HCT116 (cell line): ENCODE results near the gene WDR59. TPM values are rescaled to one million over a fixed set of nuclear protein-coding genes. Genes with fewer than 3 reads are reported as not detected.

ENCODE experiments used
- ATAC-seq: fragments of 200-7000 bp; cut with Tn5 transposase; 2 replicates; pipeline ENCODE4 v1.9.1; 2020; ENCODE audit warnings: mild to moderate bottlenecking, moderate library complexity
- BruUV-seq: library from RNA; stranded (reverse); fragments of 400-500 nt; replicated peaks from 2 replicates; lab custom pipeline; 2021; lab: Mats Ljungman, UMichigan
- CTCF ChIA-PET: fragments of 300-600 bp; sonication (Branson Sonifier 250); formaldehyde crosslinking; loops from one replicate; lab custom pipeline; 2021; ENCODE audit warnings: antibody characterized with exemption; lab: Charles Lee
- POLR2A ChIA-PET: fragments of 300-600, 350-600 bp; sonication (Branson Sonifier 250); formaldehyde crosslinking; loops from one replicate; lab custom pipeline; 2021; ENCODE audit warnings: antibody characterized with exemption; lab: Charles Lee
- RAD21 ChIA-PET, 2 experiments: fragments of 300-600 bp; sonication (Branson Sonifier 250); formaldehyde crosslinking; loops; one replicate each; lab custom pipeline; 2023; ENCODE audit warnings: low total read pairs in 2 of 2; ENCODE audit not compliant: uncharacterized antibody in 2 of 2, unreplicated experiment in 2 of 2, low non-redundant PET in 1 of 2; lab: Charles Lee
- DNase-seq: peaks from one replicate; pipeline ENCODE4 v3.0.0-alpha.2; 2010; ENCODE audit warnings: low read depth, low spot score
- H2AFZ ChIP-seq: fragments of 200-600 bp; shearing (Covaris generic), sonication (generic); 2 replicates; pipeline ENCODE4 v1.6.1; 2017; ENCODE audit warnings: low read depth, mixed run types, mixed read lengths, antibody characterized with exemption, low read length; ENCODE audit not compliant: poor library complexity, severe bottlenecking
- H3K27ac ChIP-seq: 2 replicates; pipeline ENCODE4 v1.5.1; 2012; ENCODE audit warnings: low read depth, low read length
- H3K27me3 ChIP-seq: fragments of 200-600 bp; sonication (generic); 2 replicates; pipeline ENCODE4 v1.6.1; 2016; ENCODE audit warnings: mixed run types, low read length, mixed read lengths; ENCODE audit not compliant: insufficient read depth
- H3K36me3 ChIP-seq, 2 experiments: fragments of 200-500 bp in 1 of 2; fragments of 200-600 bp in 1 of 2; sonication (Bioruptor generic) in 1 of 2; sonication (generic) in 1 of 2; 2 replicates each; pipeline versions ENCODE4 v1.5.1 to v1.6.1; 2014 to 2016; ENCODE audit warnings: low read length in 2 of 2, inconsistent platforms in 1 of 2, mixed read lengths in 1 of 2, mixed run types in 1 of 2; ENCODE audit not compliant: insufficient read depth in 2 of 2, control insufficient read depth in 1 of 2
- H3K4me1 ChIP-seq, 2 experiments: fragments of 200-600 bp in 1 of 2; sonication (generic) in 1 of 2; 2 replicates each; pipeline versions ENCODE4 v1.5.1 to v1.6.1; 2012 to 2017; ENCODE audit warnings: low read length in 2 of 2, inconsistent platforms in 1 of 2, mild to moderate bottlenecking in 1 of 2, mixed read lengths in 1 of 2, mixed run types in 1 of 2, moderate library complexity in 1 of 2; ENCODE audit not compliant: insufficient read depth in 2 of 2, control insufficient read depth in 1 of 2
- H3K4me2 ChIP-seq: fragments of 200-600 bp; sonication (generic); 2 replicates; pipeline ENCODE4 v1.6.1; 2017; ENCODE audit warnings: mixed run types, low read length, mixed read lengths
- H3K4me3 ChIP-seq, 2 experiments: fragments of 200-600 bp in 1 of 2; sonication (generic) in 1 of 2; replicated peaks in 1 of 2; 2 replicates each; pipeline ENCODE4 v1.5.1; 2011 to 2016; ENCODE audit warnings: low read length in 2 of 2, control low read depth in 1 of 2, low read depth in 1 of 2, mild to moderate bottlenecking in 1 of 2, mixed read lengths in 1 of 2, mixed run types in 1 of 2
- H3K79me2 ChIP-seq: fragments of 200-600 bp; sonication (generic); 2 replicates; pipeline ENCODE4 v1.6.1; 2017; ENCODE audit warnings: mild to moderate bottlenecking, mixed run types, low read length, moderate library complexity, mixed read lengths; ENCODE audit not compliant: insufficient read depth
- H3K9ac ChIP-seq: fragments of 200-600 bp; sonication (generic); 2 replicates; pipeline ENCODE4 v1.6.1; 2016; ENCODE audit warnings: low read length, mixed read lengths
- H3K9me2 ChIP-seq: fragments of 200-600 bp; sonication (generic), shearing (Covaris generic); 2 replicates; pipeline ENCODE4 v1.6.1; 2017; ENCODE audit warnings: mixed run types, mild to moderate bottlenecking, moderate library complexity; ENCODE audit not compliant: insufficient read depth
- H3K9me3 ChIP-seq, 2 experiments: fragments of 200-500 bp in 1 of 2; fragments of 200-600 bp in 1 of 2; sonication (Bioruptor generic) in 1 of 2; sonication (generic) in 1 of 2; 2 replicates each; pipeline ENCODE4 v1.6.1; 2014 to 2017; ENCODE audit warnings: low read length in 2 of 2, mixed read lengths in 2 of 2, inconsistent platforms in 1 of 2, low read depth in 1 of 2, mild to moderate bottlenecking in 1 of 2, mixed run types in 1 of 2, moderate library complexity in 1 of 2; ENCODE audit not compliant: control insufficient read depth in 1 of 2, insufficient read depth in 1 of 2
- H4K20me1 ChIP-seq: fragments of 200-600 bp; sonication (generic), shearing (Covaris generic); 2 replicates; pipeline ENCODE4 v1.6.1; 2017; ENCODE audit warnings: mixed run types, mild to moderate bottlenecking, moderate library complexity; ENCODE audit not compliant: insufficient read depth
- ATF3 ChIP-seq: IDR thresholded peaks from 2 replicates; pipeline ENCODE4 v1.6.1; 2012
- CBX3 ChIP-seq: IDR thresholded peaks from 2 replicates; pipeline ENCODE4 v1.6.1; 2012; ENCODE audit warnings: low read depth
- EGR1 ChIP-seq: IDR thresholded peaks from 2 replicates; pipeline ENCODE4 v1.6.1; 2012; ENCODE audit warnings: low read depth
- EZH2 ChIP-seq: fragments of 200-600 bp; sonication (generic); IDR thresholded peaks from 2 replicates; pipeline ENCODE4 v1.6.1; 2017; ENCODE audit warnings: antibody characterized with exemption, mixed run types
- EZH2phosphoT487 ChIP-seq: fragments of 200-600 bp; IDR thresholded peaks from 2 replicates; pipeline ENCODE4 v1.6.1; 2018; ENCODE audit warnings: antibody characterized with exemption, borderline replicate concordance
- POLR2A ChIP-seq: IDR thresholded peaks from 2 replicates; pipeline ENCODE4 v1.7.0; 2011; ENCODE audit warnings: borderline replicate concordance; ENCODE audit not compliant: insufficient read depth, insufficient read length; ENCODE audit errors: extremely low read depth
- SIN3A ChIP-seq: IDR thresholded peaks from 2 replicates; pipeline ENCODE4 v1.6.1; 2012; ENCODE audit warnings: low read depth
- YY1 ChIP-seq: IDR thresholded peaks from 2 replicates; pipeline ENCODE4 v1.6.1; 2011; ENCODE audit warnings: low read length, low read depth, moderate library complexity, mild to moderate bottlenecking; ENCODE audit not compliant: insufficient replicate concordance; ENCODE audit errors: extremely low read depth
- ZNF274 ChIP-seq: fragments of 200-500 bp; sonication (Bioruptor generic); IDR thresholded peaks from 2 replicates; pipeline ENCODE4 v1.6.1; 2014; ENCODE audit warnings: mild to moderate bottlenecking, low read depth, low read length, inconsistent platforms
- intact Hi-C: fragments of 100-400 bp; cut with micrococcal nuclease; formaldehyde crosslinking; loops from 2 replicates; pipeline ENCODE4 v1.10.0; 2022
- total RNA-seq: library from RNA; stranded (reverse); gene quantifications from one replicate; pipeline ENCODE4 v1.2.1, GENCODE V29; 2021; ENCODE audit not compliant: unreplicated experiment
- TF ChIP-seq, protein P1 (sequence below): IDR thresholded peaks from 2 replicates; pipeline ENCODE4 v1.6.1; 2012; ENCODE audit warnings: low read depth
- TF ChIP-seq, protein P2 (sequence below): IDR thresholded peaks from 2 replicates; pipeline ENCODE4 v1.6.1; 2012

WDR59 gene
- total RNA-seq, 1 experiment from 2014 or later, result 96.9 TPM

DNA sequence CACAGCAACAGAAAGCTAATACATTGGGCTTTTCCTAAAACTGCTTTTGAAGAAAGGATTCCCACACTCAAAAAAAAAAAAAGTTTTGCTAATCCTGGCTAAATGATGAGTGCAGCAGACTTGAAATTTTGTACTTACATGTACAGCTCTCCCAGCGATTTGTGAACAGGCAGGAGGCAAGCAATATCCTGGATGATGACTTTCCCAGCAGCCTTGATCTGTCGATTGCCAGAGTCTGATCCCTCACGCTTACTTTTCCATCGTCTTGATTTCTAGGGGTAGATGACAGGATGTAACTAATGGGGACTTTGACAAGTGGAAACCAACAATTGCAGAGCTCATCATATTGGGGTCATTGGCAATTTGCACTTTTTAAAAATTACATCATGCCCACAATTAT lies 91.4 kb downstream of the WDR59 start:
- POLR2A ChIA-PET, result no interaction called here
- Histone ChIP-seq H3K36me3 (peaks cover 18 to 19% of the 10 kb centered on the region in 2 experiments), H3K27ac (no peak overlapping the region), H3K9ac (no peak overlapping the region), H3K79me2 (no peaks in the 10 kb centered on the region), H3K4me3 (no peak overlapping the region), H3K4me1 (peaks cover 11 to 30% of the 10 kb centered on the region in 2 experiments), H3K4me2 (no peak overlapping the region), H3K27me3 (no peaks in the 10 kb centered on the region), H2AFZ (no peak overlapping the region), H3K9me3 (no peaks in the 10 kb centered on the region), H4K20me1 (no peaks in the 10 kb centered on the region), H3K9me2 (no peaks in the 10 kb centered on the region)
- intact Hi-C loops, result no loop called here
- CTCF ChIA-PET, result interaction anchor here (1.4 kb wide), 1 partner anchor 31 kb away, joined by 5 read pairs; no protein-coding TSS in a partner anchor
- BruUV-seq, result no TSS peak
- DNase-seq (no peak), ATAC-seq (no peak)
- TF ChIP-seq EZH2, result no peak
- TF ChIP-seq, protein P1, sequence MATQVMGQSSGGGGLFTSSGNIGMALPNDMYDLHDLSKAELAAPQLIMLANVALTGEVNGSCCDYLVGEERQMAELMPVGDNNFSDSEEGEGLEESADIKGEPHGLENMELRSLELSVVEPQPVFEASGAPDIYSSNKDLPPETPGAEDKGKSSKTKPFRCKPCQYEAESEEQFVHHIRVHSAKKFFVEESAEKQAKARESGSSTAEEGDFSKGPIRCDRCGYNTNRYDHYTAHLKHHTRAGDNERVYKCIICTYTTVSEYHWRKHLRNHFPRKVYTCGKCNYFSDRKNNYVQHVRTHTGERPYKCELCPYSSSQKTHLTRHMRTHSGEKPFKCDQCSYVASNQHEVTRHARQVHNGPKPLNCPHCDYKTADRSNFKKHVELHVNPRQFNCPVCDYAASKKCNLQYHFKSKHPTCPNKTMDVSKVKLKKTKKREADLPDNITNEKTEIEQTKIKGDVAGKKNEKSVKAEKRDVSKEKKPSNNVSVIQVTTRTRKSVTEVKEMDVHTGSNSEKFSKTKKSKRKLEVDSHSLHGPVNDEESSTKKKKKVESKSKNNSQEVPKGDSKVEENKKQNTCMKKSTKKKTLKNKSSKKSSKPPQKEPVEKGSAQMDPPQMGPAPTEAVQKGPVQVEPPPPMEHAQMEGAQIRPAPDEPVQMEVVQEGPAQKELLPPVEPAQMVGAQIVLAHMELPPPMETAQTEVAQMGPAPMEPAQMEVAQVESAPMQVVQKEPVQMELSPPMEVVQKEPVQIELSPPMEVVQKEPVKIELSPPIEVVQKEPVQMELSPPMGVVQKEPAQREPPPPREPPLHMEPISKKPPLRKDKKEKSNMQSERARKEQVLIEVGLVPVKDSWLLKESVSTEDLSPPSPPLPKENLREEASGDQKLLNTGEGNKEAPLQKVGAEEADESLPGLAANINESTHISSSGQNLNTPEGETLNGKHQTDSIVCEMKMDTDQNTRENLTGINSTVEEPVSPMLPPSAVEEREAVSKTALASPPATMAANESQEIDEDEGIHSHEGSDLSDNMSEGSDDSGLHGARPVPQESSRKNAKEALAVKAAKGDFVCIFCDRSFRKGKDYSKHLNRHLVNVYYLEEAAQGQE, result no peak
- no peak for TF ChIP-seq EGR1
- TF ChIP-seq ZNF274, result no peak
- no peak for TF ChIP-seq ATF3
- no peak for TF ChIP-seq EZH2phosphoT487
- no peak for TF ChIP-seq CBX3
- no peak for TF ChIP-seq YY1
- no peak for TF ChIP-seq POLR2A
- TF ChIP-seq, protein P2, sequence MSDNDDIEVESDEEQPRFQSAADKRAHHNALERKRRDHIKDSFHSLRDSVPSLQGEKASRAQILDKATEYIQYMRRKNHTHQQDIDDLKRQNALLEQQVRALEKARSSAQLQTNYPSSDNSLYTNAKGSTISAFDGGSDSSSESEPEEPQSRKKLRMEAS, result no peak
- no peak for TF ChIP-seq SIN3A
- RAD21 ChIA-PET, result no interaction called here
